Nephron progenitor cell (in vitro differentiated cells): ENCODE measurements around the gene PIPOX.
A peak's percentile ranks its signal among the peaks of the same experiment; 100 is the strongest.

Source experiments
- DNase-seq: peaks from one replicate; pipeline ENCODE4 v3.0.0; 2021
- H3K27ac Mint-ChIP-seq: 2 replicates; pipeline ENCODE4 v1.8.0; 2021; ENCODE audit warnings: mild to moderate bottlenecking, moderate library complexity, mixed read lengths
- H3K27me3 Mint-ChIP-seq: 2 replicates; pipeline ENCODE4 v1.8.0; 2021; ENCODE audit warnings: mild to moderate bottlenecking, low read depth, mixed read lengths; ENCODE audit not compliant: poor library complexity
- H3K36me3 Mint-ChIP-seq: 2 replicates; pipeline ENCODE4 v1.8.0; 2021; ENCODE audit warnings: low read depth, mixed read lengths
- H3K4me1 Mint-ChIP-seq: 2 replicates; pipeline ENCODE4 v1.8.0; 2021; ENCODE audit warnings: mixed read lengths
- H3K4me3 Mint-ChIP-seq: 2 replicates; pipeline ENCODE4 v1.8.0; 2021; ENCODE audit warnings: mild to moderate bottlenecking, moderate library complexity, mixed read lengths
- H3K9me3 Mint-ChIP-seq: 2 replicates; pipeline ENCODE4 v1.8.0; 2021; ENCODE audit warnings: mild to moderate bottlenecking, moderate library complexity, mixed read lengths
- CTCF ChIP-seq: fragments of 200-600 bp; sonication (generic); IDR thresholded peaks from 2 replicates; pipeline ENCODE4 v1.5.0; 2021; ENCODE audit warnings: antibody characterized with exemption

PIPOX gene

GRCh38 chr17:29045734-29046472 lies 3.0 kb downstream of the PIPOX start:
- DNase-seq, result no peak
- H3K27ac Mint-ChIP-seq, result no peak overlapping the region
- no peak overlapping the region for H3K4me3 Mint-ChIP-seq
- H3K36me3 Mint-ChIP-seq, result no peaks in the 10 kb centered on the region
- peaks cover 29% of the 10 kb centered on the region for H3K27me3 Mint-ChIP-seq
- no peaks in the 10 kb centered on the region for H3K9me3 Mint-ChIP-seq
- peaks cover 51% of the 10 kb centered on the region for H3K4me1 Mint-ChIP-seq
- no peak for TF ChIP-seq CTCF

- H3K27ac Mint-ChIP-seq, result no peak overlapping the region
- peaks cover 56% of the 10 kb centered on the region for H3K4me1 Mint-ChIP-seq
- no peaks in the 10 kb centered on the region for H3K36me3 Mint-ChIP-seq
- H3K9me3 Mint-ChIP-seq, result no peaks in the 10 kb centered on the region
- no peak for TF ChIP-seq CTCF
- peaks cover 27% of the 10 kb centered on the region for H3K27me3 Mint-ChIP-seq
- H3K4me3 Mint-ChIP-seq, result no peak overlapping the region
- DNase-seq, result no peak
These were observed 3.5 kb downstream of the PIPOX start for GRCh38 chr17:29046473-29046839.

GRCh38 chr17:29048440-29049368 lies 5.8 kb downstream of the PIPOX start:
- H3K27me3 Mint-ChIP-seq, result peaks cover 20% of the 10 kb centered on the region
- H3K4me3 Mint-ChIP-seq, result no peak overlapping the region
- peak; percentile 24 for DNase-seq
- H3K9me3 Mint-ChIP-seq, result no peaks in the 10 kb centered on the region
- no peaks in the 10 kb centered on the region for H3K36me3 Mint-ChIP-seq
- peaks cover 49% of the 10 kb centered on the region for H3K4me1 Mint-ChIP-seq
- H3K27ac Mint-ChIP-seq, result no peak overlapping the region
- no peak for TF ChIP-seq CTCF

GRCh38 chr17:29049541-29050145 lies 6.7 kb downstream of the PIPOX start:
- Mint-ChIP-seq H3K4me3 (no peak overlapping the region), H3K4me1 (peaks cover 56% of the 10 kb centered on the region), H3K27me3 (peaks cover 20% of the 10 kb centered on the region), H3K36me3 (no peaks in the 10 kb centered on the region), H3K9me3 (no peaks in the 10 kb centered on the region), H3K27ac (no peak overlapping the region)
- DNase-seq, result no peak
- no peak for TF ChIP-seq CTCF

- Mint-ChIP-seq H3K27me3 (peaks cover 20% of the 10 kb centered on the region), H3K4me1 (peaks cover 61% of the 10 kb centered on the region), H3K9me3 (no peaks in the 10 kb centered on the region), H3K4me3 (no peak overlapping the region), H3K27ac (no peak overlapping the region), H3K36me3 (no peaks in the 10 kb centered on the region)
- TF ChIP-seq CTCF, result no peak
- DNase-seq, result no peak
These were observed 7.2 kb downstream of the PIPOX start for GRCh38 chr17:29050176-29050575.
